ENCODE data around the gene RXRB. TPM values are rescaled to one million over a fixed set of nuclear protein-coding genes. Genes with fewer than 3 reads are reported as not detected.

Gene RXRB
- total and polyA plus RNA-seq, 2 of the 13 experiments (the other 11 are each of a cell fraction or from before 2014, with no cell fraction given) = 26.7 to 55.7 TPM

DNA sequence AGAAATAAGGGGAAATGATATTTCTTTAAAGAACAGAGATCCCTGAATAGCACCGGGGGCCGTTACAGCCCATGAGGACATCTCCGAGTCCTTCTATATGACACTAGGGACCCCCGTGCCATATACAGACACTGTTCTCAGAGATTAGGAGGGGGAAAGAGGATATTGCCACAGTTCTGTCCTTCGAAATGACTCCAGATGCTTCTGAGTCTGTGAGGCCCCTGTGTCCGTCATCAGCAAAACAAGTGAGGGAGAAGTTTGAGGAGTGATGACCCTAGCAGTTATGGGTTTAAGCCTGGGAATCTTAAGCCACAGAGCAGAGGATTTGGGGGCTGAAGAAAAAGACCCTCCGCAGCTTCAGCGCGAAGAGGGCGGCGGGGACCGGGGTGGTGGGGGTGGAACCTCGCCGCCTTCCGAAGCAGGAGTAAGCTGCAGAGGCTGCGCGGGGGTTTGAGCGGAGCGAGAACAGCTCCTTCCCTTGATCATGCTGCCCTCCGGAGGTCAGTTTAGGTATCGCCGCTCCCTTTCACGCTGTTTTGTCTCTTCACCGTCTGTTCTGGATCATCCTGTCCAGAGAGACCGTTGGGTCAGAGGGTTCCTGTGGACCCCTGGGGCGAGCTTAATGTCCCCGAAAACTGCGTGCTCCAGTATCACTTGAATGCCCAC, 47.6 kb upstream of the RXRB start (continued):
- TF ChIP-seq, protein P1, sequence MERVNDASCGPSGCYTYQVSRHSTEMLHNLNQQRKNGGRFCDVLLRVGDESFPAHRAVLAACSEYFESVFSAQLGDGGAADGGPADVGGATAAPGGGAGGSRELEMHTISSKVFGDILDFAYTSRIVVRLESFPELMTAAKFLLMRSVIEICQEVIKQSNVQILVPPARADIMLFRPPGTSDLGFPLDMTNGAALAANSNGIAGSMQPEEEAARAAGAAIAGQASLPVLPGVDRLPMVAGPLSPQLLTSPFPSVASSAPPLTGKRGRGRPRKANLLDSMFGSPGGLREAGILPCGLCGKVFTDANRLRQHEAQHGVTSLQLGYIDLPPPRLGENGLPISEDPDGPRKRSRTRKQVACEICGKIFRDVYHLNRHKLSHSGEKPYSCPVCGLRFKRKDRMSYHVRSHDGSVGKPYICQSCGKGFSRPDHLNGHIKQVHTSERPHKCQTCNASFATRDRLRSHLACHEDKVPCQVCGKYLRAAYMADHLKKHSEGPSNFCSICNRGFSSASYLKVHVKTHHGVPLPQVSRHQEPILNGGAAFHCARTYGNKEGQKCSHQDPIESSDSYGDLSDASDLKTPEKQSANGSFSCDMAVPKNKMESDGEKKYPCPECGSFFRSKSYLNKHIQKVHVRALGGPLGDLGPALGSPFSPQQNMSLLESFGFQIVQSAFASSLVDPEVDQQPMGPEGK (CRISPR knock-in tag; IDR thresholded peaks at IDR 0.05) = peak; percentile 71
- TF ChIP-seq ZFP36L2 (CRISPR knock-in tag; IDR thresholded peaks at IDR 0.05) = 0 out of 2 replicates have a peak, but pooled peaks have one; percentile 33
- TF ChIP-seq, protein P2, sequence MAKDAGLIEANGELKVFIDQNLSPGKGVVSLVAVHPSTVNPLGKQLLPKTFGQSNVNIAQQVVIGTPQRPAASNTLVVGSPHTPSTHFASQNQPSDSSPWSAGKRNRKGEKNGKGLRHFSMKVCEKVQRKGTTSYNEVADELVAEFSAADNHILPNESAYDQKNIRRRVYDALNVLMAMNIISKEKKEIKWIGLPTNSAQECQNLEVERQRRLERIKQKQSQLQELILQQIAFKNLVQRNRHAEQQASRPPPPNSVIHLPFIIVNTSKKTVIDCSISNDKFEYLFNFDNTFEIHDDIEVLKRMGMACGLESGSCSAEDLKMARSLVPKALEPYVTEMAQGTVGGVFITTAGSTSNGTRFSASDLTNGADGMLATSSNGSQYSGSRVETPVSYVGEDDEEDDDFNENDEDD (CRISPR knock-in tag; IDR thresholded peaks at IDR 0.05; ENCODE audit: borderline replicate concordance) = peak; percentile 22; the same call in 1 of the 2 replicates
- TF ChIP-seq RELA (CRISPR knock-in tag; IDR thresholded peaks at IDR 0.05) = 0 out of 2 replicates have a peak, but pooled peaks have one; percentile 65
- no peak for TF ChIP-seq ZNF326 (CRISPR knock-in tag; IDR thresholded peaks at IDR 0.05; ENCODE audit: borderline replicate concordance)
- TF ChIP-seq RXRB (CRISPR knock-in tag; IDR thresholded peaks at IDR 0.05; ENCODE audit: borderline replicate concordance) = peak; percentile 85
- TF ChIP-seq, protein P3, sequence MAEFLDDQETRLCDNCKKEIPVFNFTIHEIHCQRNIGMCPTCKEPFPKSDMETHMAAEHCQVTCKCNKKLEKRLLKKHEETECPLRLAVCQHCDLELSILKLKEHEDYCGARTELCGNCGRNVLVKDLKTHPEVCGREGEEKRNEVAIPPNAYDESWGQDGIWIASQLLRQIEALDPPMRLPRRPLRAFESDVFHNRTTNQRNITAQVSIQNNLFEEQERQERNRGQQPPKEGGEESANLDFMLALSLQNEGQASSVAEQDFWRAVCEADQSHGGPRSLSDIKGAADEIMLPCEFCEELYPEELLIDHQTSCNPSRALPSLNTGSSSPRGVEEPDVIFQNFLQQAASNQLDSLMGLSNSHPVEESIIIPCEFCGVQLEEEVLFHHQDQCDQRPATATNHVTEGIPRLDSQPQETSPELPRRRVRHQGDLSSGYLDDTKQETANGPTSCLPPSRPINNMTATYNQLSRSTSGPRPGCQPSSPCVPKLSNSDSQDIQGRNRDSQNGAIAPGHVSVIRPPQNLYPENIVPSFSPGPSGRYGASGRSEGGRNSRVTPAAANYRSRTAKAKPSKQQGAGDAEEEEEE (CRISPR knock-in tag; IDR thresholded peaks at IDR 0.05; ENCODE audit: borderline replicate concordance) = no peak
- TF ChIP-seq ZNF441 (CRISPR knock-in tag; IDR thresholded peaks at IDR 0.05; ENCODE audit: borderline replicate concordance) = 0 out of 2 replicates have a peak, but pooled peaks have one; percentile 32
- TF ChIP-seq, protein P4, sequence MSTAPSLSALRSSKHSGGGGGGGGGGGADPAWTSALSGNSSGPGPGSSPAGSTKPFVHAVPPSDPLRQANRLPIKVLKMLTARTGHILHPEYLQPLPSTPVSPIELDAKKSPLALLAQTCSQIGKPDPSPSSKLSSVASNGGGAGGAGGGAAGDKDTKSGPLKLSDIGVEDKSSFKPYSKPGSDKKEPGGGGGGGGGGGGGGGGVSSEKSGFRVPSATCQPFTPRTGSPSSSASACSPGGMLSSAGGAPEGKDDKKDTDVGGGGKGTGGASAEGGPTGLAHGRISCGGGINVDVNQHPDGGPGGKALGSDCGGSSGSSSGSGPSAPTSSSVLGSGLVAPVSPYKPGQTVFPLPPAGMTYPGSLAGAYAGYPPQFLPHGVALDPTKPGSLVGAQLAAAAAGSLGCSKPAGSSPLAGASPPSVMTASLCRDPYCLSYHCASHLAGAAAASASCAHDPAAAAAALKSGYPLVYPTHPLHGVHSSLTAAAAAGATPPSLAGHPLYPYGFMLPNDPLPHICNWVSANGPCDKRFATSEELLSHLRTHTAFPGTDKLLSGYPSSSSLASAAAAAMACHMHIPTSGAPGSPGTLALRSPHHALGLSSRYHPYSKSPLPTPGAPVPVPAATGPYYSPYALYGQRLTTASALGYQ (CRISPR knock-in tag; IDR thresholded peaks at IDR 0.05) = no peak
- TF ChIP-seq FIP1L1 (IDR thresholded peaks at IDR 0.05; ENCODE audit: borderline replicate concordance, insufficient read depth, low read depth, low read length) = 0 out of 2 replicates have a peak, but pooled peaks have one; percentile 31
- TF ChIP-seq, protein P5, sequence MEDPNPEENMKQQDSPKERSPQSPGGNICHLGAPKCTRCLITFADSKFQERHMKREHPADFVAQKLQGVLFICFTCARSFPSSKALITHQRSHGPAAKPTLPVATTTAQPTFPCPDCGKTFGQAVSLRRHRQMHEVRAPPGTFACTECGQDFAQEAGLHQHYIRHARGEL (CRISPR knock-in tag; IDR thresholded peaks at IDR 0.05) = no peak
- no peak for TF ChIP-seq TRIM24 (CRISPR knock-in tag; IDR thresholded peaks at IDR 0.05)
- TF ChIP-seq, protein P6, sequence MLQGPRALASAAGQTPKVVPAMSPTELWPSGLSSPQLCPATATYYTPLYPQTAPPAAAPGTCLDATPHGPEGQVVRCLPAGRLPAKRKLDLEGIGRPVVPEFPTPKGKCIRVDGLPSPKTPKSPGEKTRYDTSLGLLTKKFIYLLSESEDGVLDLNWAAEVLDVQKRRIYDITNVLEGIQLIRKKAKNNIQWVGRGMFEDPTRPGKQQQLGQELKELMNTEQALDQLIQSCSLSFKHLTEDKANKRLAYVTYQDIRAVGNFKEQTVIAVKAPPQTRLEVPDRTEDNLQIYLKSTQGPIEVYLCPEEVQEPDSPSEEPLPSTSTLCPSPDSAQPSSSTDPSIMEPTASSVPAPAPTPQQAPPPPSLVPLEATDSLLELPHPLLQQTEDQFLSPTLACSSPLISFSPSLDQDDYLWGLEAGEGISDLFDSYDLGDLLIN (CRISPR knock-in tag; IDR thresholded peaks at IDR 0.05; ENCODE audit: borderline replicate concordance) = no peak
- no peak for TF ChIP-seq NFIB (CRISPR knock-in tag; IDR thresholded peaks at IDR 0.05; ENCODE audit: borderline replicate concordance)
- no peak for TF ChIP-seq NR2C2 (CRISPR knock-in tag; IDR thresholded peaks at IDR 0.05; ENCODE audit: borderline replicate concordance)
- TF ChIP-seq, protein P7, sequence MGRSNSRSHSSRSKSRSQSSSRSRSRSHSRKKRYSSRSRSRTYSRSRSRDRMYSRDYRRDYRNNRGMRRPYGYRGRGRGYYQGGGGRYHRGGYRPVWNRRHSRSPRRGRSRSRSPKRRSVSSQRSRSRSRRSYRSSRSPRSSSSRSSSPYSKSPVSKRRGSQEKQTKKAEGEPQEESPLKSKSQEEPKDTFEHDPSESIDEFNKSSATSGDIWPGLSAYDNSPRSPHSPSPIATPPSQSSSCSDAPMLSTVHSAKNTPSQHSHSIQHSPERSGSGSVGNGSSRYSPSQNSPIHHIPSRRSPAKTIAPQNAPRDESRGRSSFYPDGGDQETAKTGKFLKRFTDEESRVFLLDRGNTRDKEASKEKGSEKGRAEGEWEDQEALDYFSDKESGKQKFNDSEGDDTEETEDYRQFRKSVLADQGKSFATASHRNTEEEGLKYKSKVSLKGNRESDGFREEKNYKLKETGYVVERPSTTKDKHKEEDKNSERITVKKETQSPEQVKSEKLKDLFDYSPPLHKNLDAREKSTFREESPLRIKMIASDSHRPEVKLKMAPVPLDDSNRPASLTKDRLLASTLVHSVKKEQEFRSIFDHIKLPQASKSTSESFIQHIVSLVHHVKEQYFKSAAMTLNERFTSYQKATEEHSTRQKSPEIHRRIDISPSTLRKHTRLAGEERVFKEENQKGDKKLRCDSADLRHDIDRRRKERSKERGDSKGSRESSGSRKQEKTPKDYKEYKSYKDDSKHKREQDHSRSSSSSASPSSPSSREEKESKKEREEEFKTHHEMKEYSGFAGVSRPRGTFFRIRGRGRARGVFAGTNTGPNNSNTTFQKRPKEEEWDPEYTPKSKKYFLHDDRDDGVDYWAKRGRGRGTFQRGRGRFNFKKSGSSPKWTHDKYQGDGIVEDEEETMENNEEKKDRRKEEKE (IDR thresholded peaks at IDR 0.05) = no peak
